ENCODE results near the gene GJB2. TPM values are rescaled to one million over a fixed set of nuclear protein-coding genes. Genes with fewer than 3 reads are reported as not detected.

Gene GJB2
- total and polyA plus RNA-seq, 2 of the 8 experiments (the other 6 are each of a cell fraction or from before 2014, with no cell fraction given): 0.20 to 0.21 TPM

DNA sequence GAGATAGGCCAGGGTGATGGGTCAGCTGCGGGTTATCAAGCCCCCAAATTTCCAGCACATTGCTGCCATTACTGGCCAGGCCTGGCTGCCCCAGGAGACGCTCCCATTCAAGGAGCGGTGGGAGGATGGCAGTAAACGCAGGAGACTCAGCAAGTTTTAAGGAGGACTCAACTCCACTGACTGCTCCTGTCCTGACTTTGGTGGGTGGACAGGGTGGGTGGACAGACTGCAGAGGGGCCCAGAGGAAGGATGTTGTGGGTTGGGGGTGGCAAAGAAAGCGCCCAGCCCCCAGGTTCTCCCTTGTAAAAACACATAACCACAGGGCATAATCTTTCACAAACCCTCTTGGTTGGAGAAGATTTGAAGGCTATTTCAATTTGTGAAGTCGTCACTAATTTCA, 35.0 kb upstream of the GJB2 start (continued):
- TF ChIP-seq, protein P1, sequence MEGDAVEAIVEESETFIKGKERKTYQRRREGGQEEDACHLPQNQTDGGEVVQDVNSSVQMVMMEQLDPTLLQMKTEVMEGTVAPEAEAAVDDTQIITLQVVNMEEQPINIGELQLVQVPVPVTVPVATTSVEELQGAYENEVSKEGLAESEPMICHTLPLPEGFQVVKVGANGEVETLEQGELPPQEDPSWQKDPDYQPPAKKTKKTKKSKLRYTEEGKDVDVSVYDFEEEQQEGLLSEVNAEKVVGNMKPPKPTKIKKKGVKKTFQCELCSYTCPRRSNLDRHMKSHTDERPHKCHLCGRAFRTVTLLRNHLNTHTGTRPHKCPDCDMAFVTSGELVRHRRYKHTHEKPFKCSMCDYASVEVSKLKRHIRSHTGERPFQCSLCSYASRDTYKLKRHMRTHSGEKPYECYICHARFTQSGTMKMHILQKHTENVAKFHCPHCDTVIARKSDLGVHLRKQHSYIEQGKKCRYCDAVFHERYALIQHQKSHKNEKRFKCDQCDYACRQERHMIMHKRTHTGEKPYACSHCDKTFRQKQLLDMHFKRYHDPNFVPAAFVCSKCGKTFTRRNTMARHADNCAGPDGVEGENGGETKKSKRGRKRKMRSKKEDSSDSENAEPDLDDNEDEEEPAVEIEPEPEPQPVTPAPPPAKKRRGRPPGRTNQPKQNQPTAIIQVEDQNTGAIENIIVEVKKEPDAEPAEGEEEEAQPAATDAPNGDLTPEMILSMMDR (IDR thresholded peaks at IDR 0.05; ENCODE audit: control extremely low read depth in 1 of 3, insufficient read depth in 1 of 3, low read depth in 1 of 3, low read length in 3 of 3): no peak
